ENCODE measurements around the gene HRH3.
A peak's percentile ranks its signal among the peaks of the same experiment; 100 is the strongest.

The HRH3 gene

DNA sequence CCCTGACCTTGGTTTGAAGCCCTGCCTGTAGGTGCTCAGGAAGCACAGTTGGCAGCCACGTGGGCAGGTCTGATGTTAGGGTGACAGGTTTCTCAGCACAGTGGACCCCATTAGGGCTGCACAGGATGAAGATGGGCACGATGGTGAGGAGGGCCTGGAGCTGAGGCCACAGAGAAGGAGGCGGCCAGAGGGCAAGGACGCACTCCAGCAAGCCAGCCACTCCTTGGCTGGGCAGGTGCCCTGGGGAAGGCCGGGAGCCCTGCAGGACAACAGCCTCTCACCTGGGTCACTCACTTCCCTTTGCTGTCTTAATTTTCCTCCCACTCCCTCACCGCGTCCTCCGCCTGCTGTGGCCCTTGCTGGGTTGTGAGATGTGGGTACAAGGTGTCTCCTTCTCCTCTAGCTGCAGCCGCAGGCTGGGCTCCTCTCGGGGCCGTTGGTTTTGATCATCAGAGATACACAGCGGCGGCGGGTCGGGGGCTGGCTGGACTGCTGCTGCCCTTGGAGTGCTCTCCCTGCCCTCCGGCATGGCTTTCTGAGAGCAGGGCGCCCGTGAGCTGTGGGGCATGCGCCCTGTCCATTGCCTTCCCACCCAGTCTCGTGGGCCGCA lies 23.9 kb upstream of the HRH3 start:
- DNase-seq = no peak

DNA sequence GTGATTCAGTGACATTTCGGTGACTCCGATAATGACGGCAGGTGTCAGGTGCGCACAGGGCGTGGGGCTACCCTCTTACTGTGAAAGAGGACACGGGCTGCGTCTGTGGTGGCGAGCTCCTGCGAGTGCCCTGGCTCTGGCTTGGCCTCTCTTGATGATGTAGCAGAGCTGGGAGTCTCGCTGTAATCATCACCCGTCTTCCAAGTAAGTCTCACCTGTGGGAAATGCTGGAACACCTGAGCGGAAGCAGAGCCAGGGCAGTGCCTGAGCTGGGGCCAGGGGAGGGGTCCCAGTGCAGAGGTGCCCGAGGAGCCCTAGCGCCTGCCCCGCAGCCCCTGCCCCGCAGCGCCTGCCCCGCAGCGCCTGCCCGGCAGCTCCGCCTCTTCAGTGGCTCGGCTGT lies 23.0 kb upstream of the HRH3 start:
- DNase-seq = no peak

DNA sequence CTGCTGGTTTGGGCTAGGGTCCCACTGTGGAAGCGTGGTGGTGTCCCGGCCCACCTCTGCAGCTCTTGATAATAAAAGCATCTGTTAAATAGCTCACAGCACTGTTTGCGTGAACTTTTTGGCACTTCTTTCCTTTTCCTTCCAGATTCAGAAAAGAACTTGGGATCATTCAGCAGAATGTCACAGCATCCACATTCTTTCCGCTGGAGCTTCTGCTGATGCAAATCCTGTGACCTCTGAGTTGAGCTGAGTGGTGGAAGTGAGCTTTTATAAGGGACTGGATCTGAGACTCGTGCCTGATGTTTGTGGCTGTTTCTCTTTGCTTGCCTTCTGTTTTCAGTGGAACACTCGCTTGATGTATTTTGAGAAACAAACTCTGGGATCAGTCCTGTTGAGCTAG lies 22.1 kb upstream of the HRH3 start:
- DNase-seq = no peak

DNA sequence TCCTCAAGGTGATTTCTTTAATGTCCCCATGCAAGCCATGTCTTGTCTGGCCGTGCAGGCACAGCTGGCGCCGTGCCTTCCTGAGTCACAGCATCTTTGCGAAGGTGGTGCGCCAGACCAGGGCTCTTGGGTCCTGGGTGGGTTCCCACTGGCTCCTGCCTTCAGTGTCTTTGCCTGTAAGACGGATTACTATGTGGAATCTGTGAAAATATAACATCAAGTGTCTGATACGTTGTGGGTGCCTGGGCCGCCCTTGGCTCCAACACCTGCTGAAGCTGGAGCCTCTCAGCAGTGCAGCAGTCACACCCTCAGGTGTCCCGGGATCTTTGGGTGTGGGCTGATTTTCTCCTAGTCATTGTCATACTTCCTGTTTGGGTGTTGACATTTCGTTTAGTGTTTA lies 21.4 kb upstream of the HRH3 start:
- DNase-seq = no peak

DNA sequence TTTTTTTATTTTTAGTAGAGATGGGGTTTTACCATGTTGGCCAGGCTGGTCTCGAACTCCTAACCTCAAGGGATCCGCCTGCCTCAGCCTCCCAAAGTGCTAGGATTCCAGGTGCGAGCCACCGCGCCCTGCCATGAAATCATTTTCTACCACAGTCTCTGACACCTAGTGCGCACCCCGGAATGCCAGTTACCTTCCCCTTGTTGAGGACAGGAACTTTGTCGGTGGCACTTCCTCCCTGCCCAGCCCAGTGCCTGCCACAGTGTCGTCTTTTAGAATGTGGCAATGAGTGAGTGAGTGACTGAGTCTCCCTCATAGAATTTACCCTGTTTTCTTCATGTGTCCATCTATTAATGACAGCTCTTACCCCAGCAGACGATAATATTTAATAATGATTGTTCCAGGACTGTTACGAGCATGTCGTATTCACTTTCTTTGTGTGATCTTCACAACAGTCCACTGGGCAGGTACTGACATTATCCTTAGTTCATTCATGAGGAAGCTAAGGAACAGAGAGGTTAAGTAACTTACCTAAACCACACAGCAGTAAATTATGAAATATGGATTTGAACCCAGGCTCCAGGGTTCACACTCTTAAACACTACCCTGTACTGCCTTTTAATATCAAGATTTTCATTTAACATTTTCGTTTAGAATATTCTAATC lies 20.1 kb upstream of the HRH3 start:
- DNase-seq = no peak

DNA sequence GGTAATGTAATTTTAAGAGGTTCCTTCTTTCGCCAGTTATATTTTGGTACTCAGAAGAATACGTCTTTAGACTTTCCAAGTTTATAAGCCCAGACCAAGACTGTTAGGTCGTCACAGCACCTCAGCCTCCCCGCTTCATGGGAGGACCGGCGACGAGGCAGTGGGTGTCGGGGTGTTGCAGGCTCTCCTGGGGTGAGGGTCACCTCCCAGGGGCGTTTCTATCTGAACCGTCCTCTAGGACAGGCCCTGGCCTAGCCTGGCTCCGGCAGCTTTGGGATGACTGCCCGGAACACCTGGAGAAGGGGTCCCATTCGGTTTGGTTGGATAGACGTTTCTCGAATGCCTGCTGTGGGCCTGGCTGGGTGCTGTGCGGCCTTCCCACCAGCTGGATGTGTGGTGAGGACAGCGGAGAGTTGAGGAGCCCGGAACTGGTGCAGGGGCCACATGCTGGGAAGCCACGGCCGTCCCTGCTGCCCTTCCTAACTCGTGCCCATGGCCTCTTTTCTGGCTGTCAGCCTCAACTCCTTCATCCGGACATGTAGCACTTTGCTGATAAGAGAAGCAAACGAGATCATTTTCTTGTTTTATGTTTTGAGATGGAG lies 19.3 kb upstream of the HRH3 start:
- no peak for DNase-seq

DNA sequence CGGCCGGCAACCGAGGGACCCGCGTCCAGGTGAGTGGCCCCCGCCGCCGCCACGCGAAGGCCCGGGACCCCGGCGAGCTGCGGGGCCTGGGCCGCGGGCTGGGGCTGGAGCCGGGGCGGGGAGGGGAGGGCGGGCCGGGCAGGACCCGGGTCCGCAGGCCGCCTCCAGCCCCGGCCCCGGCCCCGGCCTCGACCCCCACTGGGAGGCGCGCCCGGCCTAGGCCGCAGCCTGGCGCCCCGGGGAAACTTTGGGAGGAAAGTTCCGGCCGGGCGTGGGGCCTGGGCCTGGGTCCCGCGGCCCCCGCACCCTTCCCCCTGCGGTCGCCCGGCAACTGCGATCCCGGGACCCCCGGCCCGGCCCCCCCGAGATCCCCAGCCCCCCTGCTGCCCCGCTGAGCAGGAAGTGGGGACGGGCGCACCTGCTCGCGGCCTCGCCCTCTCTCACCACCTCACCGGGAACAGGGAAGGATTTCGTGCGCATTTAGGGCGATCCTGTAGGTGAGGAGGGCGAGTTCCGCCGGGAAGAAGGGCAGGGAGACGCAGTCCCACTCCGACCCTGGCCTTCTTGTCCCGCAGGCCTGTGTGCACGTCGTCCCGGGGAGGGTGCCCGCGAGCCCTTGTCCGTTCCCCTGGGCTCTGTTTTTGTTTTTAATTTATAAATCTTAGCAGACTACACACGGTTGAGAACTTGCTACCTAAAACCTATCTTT lies 18.6 kb upstream of the HRH3 start:
- DNase-seq = peak; percentile 44

DNA sequence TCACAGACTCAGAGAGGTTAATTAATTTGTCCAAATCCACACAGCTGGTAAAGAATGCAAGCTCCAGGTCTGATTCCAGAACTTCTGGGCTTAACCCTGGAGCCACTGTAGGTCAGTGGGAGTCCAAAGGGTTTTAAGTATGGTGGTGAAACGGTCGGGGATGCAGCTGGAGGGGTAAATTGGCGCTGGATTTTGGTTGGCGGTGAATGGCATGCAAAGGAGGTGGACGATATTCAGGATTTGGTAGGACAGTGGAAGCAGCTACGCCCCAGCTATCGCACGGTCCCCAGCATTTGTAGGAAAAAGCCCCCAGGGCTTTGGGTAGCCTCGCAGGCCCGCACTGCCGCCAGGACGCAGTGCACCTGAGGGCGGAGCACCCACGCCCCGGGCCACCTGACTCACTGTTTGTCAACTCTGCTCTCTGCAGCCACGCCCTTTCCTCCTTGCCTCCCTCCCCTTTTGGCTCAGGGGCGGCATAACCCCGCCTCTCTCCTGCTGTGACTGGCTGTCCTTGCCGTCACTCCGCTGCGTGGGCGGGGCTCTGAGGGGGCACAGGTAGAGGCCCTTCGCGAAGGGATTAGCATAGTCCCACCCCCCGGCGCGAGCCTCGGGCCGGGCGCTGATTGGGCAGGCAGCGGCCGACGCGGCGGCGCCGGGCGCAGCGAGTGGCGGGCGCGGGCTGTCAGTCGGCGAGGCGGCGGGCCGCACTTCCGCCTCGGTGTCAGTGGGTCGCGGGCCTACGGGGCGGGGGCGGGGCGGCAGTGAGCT lies 17.9 kb upstream of the HRH3 start, which contains the start of gene OSBPL2:
OSBPL2 (plus strand) TSS at position 721 of the 768 bp plus-strand sequence. CDS start 17,664 bp downstream, outside the sequence.
- peak; percentile 96 for DNase-seq

DNA sequence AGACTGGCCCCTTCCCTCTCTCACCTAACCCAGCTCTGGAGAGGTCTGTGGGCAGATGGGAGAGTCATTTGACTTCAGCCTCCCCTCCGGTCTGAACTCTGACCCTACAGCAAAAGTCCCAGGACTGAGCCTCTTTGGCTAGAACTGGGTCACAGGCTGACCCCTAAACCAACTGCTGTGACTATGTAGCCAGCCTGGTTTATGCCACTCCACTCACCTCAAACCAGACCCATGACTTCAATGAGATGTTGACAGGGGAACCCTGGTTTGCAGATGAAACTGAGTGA lies 17.4 kb upstream of the HRH3 start:
- no peak for DNase-seq

DNA sequence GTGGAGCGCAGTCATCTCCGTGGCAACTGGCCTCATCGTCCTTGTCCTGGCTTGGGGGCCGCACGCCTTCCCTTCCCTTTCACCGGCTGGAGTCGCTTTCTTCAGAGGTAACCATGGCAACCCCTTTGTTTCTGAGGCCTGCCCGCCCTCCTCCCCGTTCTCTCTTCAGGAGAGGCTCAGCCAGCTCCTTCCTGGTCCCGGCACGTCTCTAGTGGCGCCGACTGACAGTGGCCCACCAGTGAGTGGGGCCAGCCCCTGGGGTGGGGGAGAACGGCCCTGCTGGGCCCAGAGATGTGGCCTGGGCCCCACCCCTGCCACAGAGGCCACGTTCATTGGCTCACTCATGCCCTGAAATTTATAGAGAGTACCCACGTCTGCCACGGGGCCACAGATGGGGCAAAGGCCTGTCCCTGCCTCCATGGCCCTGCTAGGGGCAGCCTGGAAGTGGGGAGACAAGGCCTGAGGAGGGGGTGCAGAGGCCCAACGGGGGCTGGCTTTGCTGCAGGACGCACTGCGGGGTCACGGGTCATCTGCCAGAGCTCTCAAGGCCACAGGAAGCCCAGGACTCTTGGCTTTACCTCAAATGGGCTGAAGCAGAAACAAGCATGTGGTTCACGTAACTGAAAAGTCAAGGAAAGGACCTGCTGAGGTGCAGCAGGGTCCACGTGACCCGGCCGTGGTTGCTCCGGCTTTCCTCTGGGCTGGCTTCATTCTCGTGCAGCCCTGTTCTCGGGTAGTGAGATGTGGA lies 16.9 kb upstream of the HRH3 start:
- DNase-seq = peak; percentile 7

DNA sequence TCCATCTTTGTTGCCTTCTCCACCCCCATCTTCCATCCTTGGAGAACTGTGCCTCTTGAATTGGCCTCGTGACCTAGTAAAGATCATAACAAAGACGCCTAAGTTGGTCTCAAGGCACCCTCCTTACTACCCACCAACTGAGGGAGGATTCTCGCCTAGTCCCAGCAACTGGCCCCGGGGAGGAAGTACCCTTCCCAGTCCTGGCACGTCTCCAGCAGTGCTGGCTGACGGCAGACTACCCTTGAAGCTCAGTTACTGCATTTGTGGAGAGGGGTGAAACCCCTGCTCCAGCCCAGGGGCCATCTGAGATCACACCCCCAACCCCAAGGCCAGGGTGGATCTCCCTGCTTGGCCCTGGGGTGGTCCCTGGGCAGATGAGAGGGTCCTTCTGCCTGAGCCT lies 16.1 kb upstream of the HRH3 start:
- no peak for DNase-seq

DNA sequence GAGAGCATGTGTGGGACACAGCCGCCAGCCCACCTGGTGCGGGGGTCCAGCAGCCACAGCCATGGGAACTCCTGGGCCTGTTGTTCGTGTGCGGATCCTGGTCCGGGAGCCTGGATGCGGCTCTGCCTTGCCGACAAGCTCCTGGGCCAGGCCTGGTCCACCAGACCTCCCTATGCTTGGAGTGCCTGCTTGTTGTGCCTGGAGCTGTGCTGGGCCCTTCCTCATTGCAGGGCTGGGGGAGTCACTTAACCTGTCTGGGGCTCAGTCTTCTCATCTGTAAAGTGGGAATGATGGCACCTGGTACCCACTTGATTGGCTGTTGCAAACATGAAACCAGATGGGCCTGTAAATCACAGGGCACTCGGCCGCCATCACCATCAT lies 15.7 kb upstream of the HRH3 start:
- DNase-seq = no peak

DNA sequence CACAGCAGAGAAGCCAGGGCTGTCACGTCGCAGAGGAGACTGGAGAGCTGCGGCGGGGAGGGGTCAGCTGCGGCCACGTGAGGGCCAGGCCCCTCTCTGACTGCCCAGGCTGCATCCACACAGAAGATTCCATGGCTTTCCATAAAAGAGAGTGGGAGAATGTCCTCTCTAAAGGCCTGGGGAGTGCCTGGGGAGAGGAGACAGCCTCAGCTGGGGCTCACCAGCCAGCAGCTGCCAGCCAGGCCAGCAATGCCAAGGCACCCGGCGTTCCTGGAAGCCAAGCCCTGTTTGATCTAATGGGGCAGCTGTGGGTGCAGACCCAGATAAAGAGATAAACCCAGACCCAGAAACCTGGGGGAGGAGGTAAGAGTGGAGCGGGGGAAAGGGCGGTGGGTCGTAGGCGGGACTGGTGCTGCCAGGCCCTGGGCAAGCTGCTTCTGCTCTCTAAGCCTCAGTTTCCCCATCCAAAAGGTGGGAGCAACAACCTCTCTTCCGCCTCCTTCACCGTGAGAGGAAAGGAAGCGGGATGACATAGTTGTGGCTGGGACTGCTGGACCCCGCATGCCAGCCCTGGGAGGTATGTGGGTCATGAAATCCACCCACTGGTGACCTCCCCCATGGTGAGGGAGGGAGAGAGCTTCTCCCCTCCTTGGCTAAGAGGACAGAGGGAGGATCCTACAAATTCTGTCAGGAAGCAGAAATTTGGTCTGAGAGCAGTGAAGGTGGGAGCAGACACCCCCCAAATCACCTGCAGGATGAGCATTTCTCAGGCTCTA lies 15.1 kb upstream of the HRH3 start:
- no peak for DNase-seq

DNA sequence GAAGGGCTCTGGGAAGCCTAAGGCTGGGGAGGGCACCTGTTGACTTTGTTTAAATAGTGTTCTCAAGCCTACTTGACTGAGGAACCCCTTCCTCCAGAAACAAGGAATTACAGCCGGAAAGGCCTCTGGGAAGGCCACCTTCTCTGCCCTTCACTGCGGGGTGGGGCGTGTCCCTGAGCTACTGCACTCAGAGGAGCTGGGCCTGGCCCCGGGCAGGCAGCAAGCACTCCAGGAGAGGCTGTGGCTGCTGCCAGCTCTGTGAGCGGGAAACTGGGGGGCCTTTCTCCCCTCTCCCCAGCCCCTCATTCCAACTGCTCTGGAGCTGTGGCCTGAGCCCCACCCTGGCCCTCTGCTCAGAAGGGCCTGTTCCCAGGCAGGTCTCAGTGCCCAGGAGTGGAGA lies 14.3 kb upstream of the HRH3 start:
- no peak for DNase-seq

DNA sequence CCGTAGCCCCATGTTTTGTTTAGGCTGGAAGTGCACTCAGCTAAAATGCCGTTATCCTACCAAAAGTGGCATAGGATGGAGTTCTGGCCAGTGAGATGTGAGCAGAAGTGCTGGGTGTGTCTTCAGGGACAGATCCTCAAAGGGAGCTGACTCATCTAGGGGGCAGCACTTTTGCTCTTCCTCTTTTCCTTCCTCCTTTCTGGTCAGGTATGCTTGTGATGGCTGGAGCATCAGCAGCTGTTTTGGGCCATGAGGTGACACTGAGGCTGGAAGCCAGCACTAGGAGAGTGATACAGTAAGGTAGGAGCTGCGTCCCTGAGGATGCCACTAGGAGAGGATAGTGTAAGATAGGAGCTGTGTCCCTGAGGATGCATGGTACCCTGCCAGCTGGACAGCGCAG lies 13.6 kb upstream of the HRH3 start:
- no peak for DNase-seq

DNA sequence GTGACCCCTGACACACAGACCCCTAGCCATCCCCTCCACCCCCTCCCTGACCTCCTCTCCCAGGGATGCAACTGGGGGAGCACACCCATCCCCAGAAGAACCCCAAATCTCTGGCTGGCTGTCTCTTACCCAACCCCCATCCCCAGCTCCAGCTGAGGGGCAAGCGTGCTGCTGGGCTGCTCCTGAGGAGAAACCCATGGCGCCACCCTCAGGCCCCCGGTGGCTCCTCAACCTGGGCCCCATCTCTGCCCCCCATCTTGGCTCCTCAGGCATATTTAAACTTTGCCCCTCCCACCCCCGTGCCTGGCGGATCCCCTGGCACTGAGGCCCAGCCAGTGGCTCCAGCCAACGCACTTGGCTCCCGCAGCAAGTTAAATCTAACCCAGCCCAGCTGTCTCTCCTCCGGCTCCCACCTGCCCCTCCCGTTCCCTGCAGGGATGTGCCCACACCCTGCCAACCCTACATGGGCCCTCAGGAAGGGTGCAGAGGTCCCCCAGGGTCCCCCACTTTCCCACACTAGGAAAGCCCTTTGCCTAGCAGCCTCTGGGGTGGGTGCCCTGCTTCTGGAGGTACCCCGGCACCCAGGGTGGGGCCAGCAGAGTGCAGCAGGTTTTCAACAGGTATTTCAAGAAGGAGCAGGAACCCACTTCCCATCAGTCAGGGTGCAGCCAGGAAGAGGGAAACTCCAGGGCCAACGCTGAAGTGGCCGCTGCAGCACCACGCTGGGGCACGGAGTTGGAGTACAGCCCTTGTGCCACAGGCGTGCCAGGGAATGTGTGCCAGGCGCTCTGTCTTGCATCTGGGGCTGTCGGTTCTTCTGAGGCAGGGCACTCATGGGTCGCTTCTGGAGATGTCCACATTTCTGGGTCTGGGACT lies 12.9 kb upstream of the HRH3 start:
- DNase-seq = no peak

DNA sequence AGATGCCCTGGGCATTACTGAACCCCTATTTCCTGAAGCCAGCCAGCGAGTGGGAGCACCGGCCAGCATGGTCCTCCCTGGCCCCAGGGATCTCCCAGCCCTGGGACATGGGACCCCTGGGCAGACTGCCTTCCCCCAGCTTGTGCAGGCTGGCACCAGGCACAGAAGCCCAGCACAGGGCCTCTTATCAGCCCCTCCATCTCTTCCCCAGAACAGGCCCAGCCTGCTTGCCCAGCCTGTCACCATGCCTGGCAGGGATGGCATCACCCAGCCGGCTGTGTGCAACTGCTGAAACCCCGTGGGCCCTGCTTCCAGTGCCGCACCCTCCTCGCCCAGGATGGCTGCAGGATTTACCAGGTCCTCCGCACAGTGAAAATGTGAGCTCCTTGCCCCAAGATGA lies 12.1 kb upstream of the HRH3 start:
- DNase-seq = no peak

DNA sequence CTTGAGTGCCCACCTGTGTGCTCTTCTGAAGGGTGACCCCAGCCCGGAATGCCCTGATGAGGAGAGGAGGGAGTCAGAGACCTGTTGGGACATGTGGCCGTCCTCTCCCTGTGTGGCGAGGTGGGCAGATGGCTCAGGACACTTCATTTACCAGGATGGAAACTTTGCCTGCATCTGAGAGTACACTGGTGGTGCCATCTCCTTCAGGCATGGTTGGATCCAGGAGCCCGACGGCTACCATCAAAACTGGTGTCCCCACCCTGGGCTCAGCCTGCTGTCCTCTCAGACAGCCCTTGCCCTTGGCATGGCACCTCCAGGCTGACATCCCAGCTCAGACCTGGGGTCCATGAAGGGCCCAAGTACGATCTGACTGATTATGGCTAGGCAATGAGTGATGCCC lies 11.2 kb upstream of the HRH3 start:
- DNase-seq = no peak

DNA sequence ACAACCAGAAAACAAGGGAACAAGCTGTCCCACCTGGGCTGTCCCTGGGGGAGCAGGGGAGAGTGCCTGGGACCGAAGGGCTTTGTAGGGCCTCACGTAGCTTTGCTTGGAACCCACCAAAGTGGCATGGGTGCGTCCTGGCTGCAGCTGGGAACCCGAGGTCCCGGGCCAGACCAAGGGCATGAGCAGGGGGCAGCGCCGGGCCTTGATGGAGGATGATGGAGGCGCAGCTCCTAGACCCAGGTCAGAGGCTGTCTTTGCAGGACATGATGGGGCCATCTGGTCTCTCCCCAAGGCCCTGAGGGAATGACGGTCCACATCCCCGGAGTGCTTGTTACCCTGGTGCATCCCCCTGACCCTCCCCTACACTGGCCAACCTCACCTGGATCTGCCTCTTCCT lies 10.6 kb upstream of the HRH3 start:
- DNase-seq = no peak

DNA sequence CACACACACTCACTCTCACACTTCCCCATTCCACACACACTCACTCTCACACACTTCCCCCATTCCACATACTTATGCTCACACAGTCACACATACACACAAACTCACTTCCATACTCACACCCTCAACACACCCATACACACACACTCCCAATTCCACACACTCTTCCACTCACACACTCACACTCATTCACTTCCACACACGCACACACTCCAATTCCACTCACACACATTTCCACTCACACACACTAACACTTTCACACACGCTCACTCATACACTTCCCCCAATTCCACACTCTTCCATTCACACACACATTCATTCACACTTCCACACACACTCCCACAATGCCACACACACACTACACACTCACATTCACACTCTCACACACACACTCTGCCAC lies 10.2 kb upstream of the HRH3 start:
- no peak for DNase-seq

DNA sequence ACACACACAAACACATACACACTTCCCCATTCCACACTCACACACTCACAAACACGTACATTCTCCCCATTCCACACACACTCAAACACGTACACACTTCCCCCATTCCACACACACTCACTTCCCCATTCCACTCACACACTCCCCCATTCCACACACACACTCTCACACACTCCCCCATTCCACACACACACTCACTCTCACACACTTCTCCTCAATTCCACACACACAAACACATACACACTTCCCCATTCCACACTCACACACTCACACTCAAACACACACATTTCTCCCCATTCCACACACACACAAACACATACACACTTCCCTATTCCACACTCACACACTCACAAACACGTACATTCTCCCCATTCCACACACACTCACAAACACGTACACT lies 9.6 kb upstream of the HRH3 start:
- no peak for DNase-seq

Measured in NCI-H69 (cell line).